Measurements from ENCODE around the gene CCN2. TPM values are rescaled to one million over a fixed set of nuclear protein-coding genes. Genes with fewer than 3 reads are reported as not detected.

CCN2 gene, protein sequence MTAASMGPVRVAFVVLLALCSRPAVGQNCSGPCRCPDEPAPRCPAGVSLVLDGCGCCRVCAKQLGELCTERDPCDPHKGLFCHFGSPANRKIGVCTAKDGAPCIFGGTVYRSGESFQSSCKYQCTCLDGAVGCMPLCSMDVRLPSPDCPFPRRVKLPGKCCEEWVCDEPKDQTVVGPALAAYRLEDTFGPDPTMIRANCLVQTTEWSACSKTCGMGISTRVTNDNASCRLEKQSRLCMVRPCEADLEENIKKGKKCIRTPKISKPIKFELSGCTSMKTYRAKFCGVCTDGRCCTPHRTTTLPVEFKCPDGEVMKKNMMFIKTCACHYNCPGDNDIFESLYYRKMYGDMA
- polyA plus RNA-seq (ENCODE audit: insufficient read length in 4 of 4), result 100 to 1,000 TPM; 204 to 357 (median 237) TPM

DNA sequence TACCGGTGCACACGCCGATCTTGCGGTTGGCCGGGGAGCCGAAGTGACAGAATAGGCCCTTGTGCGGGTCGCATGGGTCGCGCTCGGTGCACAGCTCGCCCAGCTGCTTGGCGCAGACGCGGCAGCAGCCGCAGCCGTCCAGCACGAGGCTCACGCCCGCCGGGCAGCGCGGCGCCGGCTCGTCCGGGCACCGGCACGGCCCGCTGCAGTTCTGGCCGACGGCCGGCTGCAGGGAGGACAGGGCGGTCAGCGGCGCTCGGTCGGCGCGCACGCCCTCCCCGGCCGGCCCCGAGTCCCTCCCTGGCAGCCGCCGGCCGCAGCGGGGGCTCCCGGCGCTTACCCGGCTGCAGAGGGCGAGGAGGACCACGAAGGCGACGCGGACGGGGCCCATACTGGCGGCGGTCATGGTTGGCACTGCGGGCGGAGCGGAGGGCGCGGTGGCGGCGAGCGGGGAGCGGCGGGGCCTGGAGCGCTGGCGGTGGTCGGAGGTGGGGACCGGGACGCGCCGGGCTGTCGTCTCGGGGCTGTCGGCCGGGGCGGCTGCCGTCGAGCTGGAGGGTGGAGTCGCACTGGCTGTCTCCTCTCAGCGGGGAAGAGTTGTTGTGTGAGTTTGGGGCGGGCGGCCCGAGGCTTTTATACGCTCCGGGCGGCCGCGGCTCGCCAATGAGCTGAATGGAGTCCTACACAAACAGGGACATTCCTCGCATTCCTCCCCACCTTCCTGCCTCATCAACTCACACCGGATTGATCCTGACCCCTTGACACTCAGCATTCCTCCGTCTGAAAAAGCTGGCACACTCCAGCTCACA lies at the start of gene CCN2:
Gene CCN2 (minus strand): TSS at position 606 of the 809 bp plus-strand sequence. CDS start 200 bp downstream, at position 406.
- peak; percentile 74 to 82 (median 79) for DNase-seq (ENCODE audit: low read depth in 4 of 4, low spot score in 3 of 4)

DNA sequence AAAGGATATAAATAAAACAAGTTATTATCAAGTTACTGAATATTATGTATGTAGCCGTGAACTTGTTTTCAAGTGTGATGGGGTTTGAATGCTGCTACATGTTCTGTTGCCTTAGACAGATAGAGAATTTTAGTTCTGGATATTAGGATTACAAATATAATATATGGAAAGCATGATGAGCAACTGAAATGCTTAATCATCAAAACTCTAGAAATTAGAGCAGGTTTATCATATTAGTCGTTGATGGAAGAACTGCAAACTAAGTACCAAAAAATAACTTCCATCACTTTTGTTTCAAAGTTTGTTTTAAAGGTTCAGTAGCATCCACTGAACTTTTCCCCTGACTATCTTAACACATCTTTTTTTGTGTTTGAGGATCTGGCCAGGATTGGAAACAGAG lies 49.1 kb upstream of the CCN2 start:
- DNase-seq (ENCODE audit: low read depth in 4 of 4, low spot score in 3 of 4), result no peak

DNA sequence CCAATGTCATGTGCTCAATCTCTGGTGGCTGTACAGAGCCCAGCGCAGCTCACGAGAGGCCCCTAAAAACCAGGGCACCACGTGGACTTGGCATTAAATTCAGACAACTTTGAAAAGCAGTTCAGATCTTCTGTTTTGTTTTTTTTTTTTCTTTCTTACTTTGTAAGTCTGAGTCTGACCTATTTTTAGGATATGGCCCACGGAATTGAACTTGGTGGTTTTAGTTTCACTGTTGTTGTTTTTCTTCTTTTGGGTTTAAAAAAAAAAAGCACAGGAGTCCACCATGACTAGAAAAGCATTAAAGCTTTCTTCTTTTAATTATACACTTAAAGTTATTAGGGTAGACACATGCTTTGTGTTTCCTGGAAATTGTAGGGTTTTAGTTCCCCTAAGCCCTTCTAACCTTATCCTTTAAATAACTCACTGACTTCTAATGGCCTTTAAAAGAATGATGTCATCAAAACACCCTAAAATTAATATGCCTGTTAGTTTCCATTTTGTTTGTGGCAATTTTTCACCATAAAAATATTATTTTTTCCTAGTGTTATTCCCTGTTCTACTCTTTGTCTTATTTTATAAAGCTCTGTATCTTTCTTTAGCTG lies 48.5 kb upstream of the CCN2 start:
- no peak for DNase-seq (ENCODE audit: low read depth in 4 of 4, low spot score in 3 of 4)

DNA sequence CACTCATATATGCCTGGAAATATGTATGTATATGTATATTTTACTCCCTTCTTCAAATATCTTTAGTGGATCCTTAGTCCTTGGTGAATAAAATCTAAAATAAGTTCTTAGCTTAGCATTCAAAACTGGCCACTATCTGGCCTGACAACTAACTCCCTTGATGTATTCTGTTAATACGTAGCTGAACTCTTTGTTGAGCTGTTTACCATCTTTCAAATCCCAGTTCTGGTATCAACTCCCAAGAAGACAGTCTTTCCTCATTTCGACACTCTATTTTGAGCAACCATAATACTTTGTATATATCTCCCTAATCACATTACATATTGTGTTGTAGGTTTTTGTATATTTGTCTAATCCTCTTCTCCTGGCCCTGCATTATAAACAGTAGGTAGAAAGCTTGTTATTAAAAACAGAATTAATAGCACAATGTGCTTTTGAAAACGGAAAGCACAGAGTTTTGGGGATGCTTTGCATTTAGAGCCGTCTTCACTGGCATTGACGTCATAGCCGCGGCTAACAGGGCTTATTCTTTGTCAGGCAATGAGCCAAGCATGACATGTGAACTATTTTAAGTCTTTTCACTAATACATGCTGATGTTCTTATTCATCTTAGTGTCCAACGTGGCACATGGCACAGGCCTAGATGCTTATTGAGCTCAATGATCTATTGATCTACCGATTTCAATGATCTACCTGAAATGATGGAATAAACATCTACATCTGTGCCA lies 47.2 kb upstream of the CCN2 start:
- DNase-seq (ENCODE audit: low read depth in 4 of 4, low spot score in 3 of 4), result no peak

DNA sequence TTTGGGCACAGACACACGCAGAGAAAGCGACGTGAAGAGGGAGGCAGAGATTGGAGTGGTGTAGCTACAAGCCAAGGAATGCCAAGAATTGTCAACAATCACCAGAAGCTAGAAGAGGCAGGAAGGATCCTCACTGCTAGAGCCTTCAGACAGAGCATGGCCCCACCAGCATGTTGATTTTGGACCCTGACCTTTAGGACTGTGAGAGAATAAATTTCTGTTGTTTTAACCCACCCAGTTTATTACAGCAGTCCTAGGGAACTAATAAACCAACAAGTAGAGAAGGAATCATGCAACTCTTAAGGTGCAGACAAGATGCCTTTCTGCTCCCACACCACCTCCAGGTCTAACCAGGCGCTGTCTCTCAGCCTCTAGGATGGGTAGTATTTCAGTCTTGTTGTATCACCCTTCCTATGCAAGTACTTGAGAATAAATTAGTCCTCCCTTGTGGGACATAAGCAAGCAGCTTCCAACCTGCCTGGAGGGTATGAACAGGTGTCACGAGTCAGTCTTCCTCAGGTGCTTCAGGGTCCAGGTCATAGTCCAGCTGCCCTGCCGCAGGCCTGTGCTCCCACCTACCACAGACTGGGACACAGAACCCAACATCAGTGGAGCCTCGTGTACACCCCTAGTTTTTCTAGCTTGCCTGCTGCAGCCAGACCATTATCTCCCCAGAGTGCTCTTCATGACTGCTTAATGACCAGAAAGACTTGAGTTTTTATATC lies 46.4 kb upstream of the CCN2 start:
- no peak for DNase-seq (ENCODE audit: low read depth in 4 of 4, low spot score in 3 of 4)

DNA sequence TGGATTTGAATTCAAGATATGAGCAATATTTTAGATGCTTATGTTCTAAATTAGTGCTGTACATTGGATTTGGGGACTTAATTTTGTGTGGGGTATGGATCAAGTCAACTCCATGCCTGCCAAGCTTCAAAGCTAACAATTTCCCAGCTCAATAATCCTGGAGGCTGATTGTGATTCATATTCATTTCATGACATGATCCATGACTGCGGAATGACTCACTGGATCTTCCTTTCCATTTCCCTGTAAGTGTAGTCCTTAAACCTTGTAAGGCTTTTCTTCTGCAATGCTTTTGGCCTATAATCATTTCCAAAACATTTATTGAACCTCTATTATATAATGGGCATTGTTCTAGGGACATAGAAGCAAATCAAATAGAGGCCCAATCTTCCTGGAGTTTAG lies 44.7 kb upstream of the CCN2 start:
- DNase-seq (ENCODE audit: low read depth in 4 of 4, low spot score in 3 of 4), result no peak

DNA sequence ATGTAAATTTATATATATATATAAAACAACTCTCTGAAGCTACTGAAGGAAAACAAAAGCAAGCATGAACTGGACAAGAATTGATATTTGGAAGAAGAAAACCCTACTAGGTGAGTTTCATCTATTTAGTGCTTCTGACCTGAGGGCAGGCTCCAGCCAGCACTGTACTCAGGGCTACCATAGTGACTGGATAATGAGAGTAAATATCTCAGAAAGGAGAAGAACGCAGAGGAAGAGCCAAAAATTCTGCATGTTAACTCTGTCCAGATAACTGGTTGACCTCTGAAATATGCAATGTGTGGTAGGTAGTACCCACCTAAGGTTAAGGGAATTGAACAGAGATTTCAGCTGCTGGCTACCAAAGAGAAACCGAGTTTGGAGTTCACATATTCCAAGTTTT lies 41.4 kb upstream of the CCN2 start:
- no peak for DNase-seq (ENCODE audit: low read depth in 4 of 4, low spot score in 3 of 4)

DNA sequence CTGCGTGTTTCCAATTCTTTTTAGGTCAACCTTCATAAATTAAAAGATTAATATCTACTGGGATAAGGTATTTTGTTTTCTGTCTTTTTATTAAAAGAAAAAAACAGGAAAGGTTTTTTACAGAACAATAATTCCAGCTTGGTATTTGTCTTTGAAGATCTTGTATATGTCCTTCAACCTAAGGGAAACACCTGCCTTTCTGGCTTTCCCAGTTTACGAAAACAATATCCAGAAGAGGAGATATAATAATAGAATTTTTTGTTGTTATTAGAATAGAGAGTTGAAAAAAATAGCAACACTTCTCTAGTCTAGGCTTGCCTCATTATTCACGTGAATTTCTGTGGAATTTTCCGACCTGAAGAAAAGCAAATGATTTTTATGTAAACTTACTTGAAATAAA lies 37.9 kb upstream of the CCN2 start:
- DNase-seq (ENCODE audit: low read depth in 4 of 4, low spot score in 3 of 4), result no peak

DNA sequence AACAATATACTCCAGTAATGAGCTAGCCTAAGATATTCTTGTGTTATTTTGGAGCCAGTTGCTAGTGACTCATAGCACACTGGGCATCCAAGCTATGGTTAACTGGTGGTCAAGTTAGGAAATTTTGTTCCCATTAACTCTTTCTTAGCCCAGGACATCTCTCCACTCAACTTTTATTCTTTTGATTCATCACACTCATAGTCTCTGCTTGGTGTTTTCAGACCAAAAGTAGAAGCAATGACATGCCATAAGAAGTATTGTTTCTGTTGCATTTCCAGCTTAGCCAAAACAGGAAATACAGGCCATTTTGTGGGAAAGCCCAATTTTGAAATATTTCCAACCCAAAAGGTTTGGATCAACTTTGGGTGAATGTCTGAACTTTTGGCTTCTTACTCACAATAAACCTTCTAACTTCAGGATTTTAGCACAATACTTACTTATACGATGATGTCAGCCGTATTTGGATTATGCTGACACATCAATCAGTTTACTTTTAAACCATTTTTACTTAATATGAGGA lies 31.6 kb upstream of the CCN2 start:
- no peak for DNase-seq (ENCODE audit: low read depth in 4 of 4, low spot score in 3 of 4)

DNA sequence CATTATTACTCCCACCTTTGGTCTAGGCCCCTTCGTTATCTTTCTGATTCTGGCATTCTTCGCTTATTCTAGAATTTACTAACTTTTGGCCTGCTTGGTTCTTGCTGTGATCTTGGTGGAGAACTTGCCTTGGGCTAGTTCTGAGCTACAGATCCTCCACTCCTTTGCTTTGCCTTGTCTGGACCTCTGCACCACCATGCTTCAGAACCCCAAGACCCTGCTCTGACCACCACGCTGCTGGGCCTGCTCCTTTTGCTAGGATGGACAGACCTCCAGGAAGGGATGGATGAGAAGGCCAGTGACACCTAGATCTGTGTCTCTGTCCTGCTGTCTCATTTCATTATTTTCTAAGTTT lies 30.4 kb upstream of the CCN2 start:
- DNase-seq (ENCODE audit: low read depth in 4 of 4, low spot score in 3 of 4), result no peak

DNA sequence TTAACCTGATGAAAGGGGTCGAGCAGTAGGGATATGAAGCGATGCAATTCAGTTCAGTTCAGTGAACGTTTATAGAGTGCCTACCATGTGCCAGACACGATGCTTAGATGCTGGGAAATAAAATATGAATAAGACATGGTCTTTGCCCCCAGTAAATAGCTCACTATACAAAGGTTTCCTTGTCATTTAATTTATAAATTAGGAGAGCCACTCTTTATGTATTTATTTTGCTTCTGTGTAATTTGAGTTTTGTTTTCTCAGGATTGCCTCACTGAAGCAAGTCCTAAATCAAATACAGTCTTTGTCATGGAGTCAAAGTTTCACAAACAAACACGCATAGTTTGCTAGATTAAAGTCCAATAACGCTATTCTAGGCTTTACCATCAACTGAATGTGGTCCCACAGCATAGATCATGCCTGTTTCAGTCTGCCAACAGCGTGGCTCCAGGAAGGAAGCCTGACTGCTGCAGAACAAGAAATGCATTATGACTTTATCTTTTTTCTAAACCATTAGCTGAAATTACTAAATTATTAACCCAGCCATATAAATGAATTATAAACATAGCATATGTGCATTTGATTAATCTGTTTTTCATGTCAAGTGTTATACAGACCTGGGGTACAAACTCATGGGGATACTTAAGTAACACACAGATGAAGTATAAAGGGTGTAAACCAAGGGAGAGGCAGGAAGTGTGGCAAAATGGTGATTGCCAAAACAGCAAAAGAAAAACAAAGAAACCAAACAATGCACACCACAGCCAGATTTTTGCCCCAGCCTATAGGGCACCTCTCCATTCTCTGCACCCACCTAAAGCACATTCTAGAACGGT lies 29.8 kb upstream of the CCN2 start:
- DNase-seq (ENCODE audit: low read depth in 4 of 4, low spot score in 3 of 4), result no peak

DNA sequence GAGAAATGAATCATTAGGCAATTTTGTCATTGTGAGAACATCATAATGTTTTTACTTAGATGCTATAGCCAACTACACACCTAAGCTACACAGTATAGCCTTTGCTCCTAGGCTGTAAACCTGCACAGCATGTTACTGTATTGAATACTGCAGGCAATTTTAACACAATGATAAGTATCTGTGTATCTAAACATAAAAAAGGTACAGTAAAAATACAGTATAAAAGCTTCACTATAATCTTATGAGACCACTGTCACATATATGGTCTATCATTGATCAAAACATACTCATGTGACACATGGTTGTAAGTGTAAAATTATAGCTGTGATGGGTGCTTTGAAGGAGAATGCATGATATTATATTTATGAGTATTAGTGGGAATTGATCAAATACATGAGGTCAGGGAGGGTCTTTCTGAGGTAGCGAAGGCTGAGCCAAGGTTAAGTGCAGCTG lies 29.2 kb upstream of the CCN2 start:
- no peak for DNase-seq (ENCODE audit: low read depth in 4 of 4, low spot score in 3 of 4)

DNA sequence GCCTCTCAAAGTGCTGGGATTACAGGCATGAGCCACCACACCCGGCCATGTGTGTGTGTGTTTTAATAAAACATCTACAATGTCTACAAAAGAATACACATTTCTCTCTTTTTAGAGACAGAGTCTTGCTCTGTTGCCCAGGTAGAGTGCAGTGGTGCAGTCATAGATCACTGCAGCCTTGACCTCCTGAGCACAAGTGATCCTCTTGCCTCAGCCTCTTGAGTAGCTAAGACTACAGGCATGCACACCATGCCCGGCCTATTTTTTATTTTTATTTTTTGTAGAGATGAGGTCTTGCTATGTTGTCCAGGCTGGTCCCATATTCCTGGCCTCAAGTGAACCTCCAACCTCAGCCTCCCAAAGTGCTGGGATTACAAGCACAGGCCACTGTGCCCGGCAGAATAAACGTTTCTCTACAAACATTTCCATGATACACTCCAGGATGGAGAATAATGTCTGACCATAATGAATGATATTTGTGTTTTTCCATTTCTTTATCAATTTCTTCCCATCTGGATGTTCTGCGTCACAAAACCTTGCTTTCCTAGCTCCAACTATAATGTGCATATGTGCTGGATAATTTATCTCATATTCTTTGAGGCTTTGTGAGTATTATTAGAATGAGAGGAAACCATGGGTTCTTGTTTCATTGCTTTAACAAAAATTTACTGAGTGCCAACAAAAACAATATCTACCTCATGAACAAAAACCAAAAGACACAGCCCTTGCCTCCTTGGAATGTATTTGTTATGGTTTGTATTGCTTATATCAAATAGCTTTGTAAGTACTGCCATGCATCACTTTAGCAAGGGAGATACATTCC lies 28.6 kb upstream of the CCN2 start:
- DNase-seq (ENCODE audit: low read depth in 4 of 4, low spot score in 3 of 4), result no peak

DNA sequence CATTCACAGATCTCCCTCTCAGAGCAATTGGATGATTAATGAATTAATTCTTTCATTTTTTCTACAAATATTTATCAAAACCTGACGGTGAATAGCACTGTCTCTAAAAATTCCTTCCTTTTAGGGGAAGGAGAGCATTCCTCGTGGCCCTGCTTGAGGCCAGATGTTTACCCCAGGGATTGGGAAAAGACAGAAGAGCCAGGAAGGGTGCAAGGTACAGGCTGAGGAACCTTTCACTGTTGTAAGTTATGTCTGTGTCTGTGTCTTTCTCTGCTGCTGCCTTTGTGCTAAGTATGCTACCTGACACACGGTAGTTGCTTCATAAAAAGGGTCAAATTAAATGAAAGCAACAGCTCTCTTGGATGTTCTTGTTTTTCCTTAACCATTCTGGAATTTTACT lies 27.4 kb upstream of the CCN2 start:
- DNase-seq (ENCODE audit: low read depth in 4 of 4, low spot score in 3 of 4), result no peak

DNA sequence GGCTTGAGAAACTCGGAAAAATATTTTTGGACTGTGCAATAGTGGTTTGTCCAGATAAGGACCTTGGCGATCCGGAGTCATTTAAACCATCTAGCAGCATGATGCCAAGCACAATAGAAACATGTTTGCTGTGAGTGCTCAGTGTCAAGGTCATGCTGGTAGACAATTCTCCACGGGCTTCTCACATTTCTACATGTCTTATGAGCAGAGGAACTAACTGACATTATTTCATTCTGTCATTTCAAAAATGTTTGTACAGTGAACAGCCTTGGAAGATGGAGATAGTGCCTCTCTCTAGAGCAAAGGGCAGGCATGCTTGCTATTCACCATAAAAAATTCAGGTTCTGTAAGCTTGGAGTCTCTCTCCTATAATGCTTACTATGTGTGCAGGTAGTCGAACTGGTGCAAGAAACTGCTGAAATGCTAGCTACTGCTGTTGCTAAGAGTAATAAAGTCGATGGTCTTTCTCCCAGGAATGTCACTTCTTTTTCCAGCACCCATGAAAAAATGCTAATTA lies 25.4 kb upstream of the CCN2 start:
- DNase-seq (ENCODE audit: low read depth in 4 of 4, low spot score in 3 of 4), result no peak

DNA sequence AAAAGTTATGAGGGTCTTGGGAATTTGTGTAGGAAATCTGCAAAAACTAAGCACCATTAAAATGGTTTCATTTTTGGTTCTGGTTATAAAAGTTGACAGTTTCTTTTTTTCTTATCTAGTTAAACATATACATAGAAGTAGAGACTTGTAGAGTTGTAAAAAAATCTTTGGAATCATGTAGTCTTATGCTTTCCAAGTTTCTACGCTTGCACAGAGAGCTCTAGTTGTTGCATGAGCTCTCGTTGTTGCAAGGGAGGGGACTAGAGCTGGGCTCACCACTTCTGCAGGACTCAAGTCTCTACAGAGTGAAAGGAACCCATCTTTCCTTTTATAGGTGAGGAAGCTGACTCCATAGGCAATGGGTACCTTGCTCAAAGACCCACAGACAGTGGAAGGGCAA lies 21.6 kb upstream of the CCN2 start:
- DNase-seq (ENCODE audit: low read depth in 4 of 4, low spot score in 3 of 4), result no peak

DNA sequence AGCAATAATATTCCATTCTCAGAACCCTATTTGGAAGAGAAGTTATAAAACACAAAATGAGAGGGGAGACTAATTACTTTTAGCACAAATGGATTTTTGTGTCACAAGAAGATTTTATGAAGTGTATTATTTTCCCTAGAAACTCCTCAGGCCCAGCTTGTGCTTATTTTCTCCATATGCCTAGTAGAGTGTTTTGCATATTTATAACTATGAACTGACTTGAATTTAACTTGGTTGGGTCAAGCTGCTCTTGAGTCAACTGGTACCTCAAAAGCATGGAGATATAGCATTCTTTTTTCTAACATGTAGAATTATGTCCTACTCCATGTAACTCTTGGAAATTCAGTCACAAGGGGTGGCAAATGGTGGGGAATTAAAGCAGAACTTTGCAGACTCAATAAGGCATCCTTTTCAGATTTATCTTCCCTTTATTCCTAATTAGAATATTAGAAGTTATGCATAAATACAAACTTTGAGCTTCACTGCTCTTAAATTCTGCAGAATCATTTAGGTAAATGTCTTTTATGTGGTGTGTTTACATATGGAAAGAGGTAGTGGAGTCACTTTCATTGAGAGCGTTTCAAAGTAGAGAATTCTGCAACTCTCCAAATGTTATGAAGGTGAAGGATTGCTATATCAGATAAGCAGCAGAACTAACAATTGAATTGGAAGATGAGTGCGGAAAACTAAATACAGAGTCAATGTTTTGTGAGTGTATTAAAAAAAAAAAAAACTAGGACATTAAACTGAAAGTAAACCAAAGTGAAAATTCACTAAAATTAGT lies 19.1 kb upstream of the CCN2 start:
- no peak for DNase-seq (ENCODE audit: low read depth in 4 of 4, low spot score in 3 of 4)

All from left renal pelvis (tissue), 4 donors.